GM18951 (cell line): Measurements from ENCODE around the gene THBD.
"Not testable (repeated sequence)": the region's sequence is repeated elsewhere in the genome, so short reads cannot be mapped to it uniquely, and the experiment has no call there.

Experiments
- POLR2A ChIP-seq: IDR thresholded peaks from 4 replicates; pipeline ENCODE4 v1.6.1; 2011; ENCODE audit warnings: mild to moderate bottlenecking; ENCODE audit not compliant: insufficient read length, insufficient read depth; ENCODE audit errors: extremely low read depth
- in situ Hi-C: fragments of 300-500 bp; cut with MboI; formaldehyde crosslinking; loops from one replicate; pipeline ENCODE4 v1.12.0; 2022; ENCODE audit warnings: low sequenced_read_pairs, mixed read lengths, inconsistent platforms; ENCODE audit not compliant: unreplicated experiment

THBD gene

DNA sequence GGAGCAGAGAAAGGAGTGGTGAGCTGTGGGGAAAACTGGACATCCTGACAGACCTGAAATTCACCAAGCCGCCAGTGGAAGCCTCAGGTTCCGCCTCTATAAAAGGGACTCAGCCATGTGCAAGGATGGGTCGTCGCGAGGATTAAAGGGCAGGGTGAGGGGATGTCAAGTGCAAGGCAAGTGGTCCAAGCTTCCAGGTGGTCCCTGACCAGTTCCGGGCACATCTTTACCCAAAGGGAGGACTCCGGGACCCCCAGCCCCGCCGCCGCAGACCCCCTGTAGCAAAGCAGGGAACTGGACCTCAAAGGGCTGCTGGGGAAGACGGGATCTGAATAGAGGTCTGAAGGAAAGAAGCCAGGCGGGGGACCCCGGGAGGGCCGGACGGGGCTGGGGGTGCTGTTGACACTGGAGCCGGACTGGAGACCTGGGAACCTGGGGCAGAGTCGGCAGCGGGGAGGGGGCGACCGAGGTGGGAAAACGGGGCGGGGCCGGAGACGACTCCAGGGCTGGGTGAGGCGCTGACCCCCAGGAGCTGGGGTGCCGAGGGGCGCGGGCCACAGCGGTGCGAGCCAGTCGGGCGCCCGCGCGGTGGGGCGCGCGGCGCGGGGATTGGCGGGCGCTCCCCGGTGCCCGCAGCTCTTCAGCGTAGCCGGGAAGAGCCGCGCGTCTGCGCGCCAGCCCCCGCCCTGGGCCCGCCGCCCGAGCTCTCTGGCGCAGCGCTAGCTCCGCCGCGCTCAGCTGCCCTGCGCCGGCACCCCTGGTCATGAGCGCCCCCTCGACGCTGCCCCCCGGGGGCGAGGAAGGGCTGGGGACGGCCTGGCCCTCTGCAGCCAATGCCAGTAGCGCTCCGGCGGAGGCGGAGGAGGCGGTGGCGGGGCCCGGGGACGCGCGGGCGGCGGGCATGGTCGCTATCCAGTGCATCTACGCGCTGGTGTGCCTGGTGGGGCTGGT lies 14.5 kb downstream of the THBD start, which contains the start of gene SSTR4:
TSS of gene SSTR4 (plus strand) at position 592 of the 951 bp plus-strand sequence. CDS start at position 764, 172 bp downstream.
- in situ Hi-C loops = no loop called here
- TF ChIP-seq POLR2A = no peak

DNA sequence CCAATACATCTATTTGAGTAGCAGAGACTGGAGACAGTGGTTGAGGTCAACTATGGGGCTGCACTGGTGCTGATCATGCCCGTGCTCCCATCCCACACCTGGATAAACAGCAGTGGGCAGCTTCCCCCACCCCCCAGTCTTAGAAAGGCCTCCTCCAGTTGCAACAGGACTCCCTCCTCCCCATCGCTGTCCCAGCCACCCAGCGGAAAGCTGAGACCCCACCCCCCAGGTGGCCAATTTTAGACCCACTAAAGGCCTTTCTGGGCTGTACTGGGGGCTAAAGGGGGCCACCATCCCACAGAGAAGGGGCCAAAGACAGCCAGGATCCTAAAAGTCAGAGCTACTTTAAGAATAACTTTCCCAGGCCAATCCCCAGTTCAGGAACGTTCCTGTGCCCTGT lies 15.6 kb downstream of the THBD start:
- no peak for TF ChIP-seq POLR2A
- in situ Hi-C loops = no loop called here

- no peak for TF ChIP-seq POLR2A
- in situ Hi-C loops = no loop called here
Measured at GRCh38 chr20:23032750-23033078, 16.8 kb downstream of the THBD start.

GRCh38 chr20:23032056-23032749 lies 17.3 kb downstream of the THBD start:
- in situ Hi-C loops = no loop called here
- no peak for TF ChIP-seq POLR2A

- TF ChIP-seq POLR2A = no peak
- in situ Hi-C loops = no loop called here
Measured at GRCh38 chr20:23031346-23031745, 18.1 kb downstream of the THBD start.

DNA sequence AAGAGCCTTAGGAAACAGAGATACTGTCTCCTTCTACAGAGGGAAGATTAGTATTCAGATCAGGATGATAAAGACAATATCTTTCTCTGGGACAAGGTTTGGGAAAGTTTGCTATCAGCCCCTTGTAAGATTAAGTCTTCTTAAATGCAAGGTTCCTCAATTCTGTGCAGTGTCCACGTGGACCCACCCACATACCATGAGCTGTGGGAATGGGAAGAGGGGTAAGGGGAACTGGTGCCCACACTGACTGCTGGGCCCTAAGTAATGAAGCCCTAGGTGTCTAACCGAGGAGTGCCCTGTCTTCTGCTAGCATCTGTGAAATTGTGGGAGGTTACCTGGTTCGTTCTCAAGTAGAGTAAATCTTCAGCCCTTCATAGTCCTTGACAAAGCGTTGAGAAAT lies 20.1 kb downstream of the THBD start:
- TF ChIP-seq POLR2A = no peak
- in situ Hi-C loops = no loop called here

GRCh38 chr20:23028392-23028791 lies 21.1 kb downstream of the THBD start:
- no peak for TF ChIP-seq POLR2A
- in situ Hi-C loops = no loop called here

GRCh38 chr20:23027721-23028120 lies 21.8 kb downstream of the THBD start:
- in situ Hi-C loops = no loop called here
- no peak for TF ChIP-seq POLR2A

GRCh38 chr20:23025503-23025902 lies 24.0 kb downstream of the THBD start:
- in situ Hi-C loops = not testable (repeated sequence)

DNA sequence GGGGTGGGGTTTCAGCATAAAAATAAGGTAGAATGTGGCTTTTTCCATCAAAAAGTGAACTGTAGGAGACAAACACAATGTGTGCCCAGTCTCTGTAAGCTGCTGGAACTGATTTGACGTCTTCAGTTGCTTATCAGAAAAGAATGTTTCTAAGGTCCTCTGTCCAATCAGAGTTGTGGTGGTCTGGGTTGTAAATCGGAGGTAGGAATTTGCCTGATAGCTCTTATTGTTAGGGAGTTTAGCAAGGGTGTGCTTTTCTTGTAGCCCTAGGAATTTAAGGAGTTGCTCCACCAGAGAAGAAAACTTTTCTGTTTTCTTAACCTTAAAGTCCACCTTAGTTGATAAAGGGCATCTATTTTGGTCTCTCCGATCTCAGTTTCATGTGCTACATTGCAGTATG lies 24.8 kb downstream of the THBD start:
- TF ChIP-seq POLR2A = no peak
- in situ Hi-C loops = no loop called here

DNA sequence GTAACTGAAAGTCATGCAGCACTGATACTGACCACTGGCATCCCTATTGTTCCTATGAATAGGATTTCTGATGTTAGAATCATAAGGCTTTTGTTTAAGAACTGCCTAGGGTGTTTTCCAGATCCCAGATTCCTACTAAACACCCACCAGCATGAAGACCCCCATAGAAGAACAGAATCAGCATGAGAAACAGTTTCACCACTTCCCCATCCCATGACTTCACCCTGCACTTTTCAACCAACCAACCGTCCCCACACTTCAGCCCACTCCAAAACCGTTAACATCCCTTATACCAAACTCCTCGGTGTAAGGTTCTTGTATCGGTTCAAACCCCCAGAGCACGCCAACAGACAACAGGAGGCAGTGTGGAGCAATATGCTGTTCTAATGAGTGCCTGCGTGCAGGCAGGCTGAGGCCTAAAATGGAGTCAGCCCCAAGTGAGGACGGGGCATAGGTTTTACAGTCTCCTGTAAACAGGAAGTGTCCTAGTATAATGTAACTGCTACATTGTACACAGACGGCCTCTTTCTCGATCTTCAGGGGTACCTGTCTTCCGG lies 25.8 kb downstream of the THBD start:
- TF ChIP-seq POLR2A = no peak
- in situ Hi-C loops = no loop called here

- TF ChIP-seq POLR2A = no peak
- in situ Hi-C loops = no loop called here
Measured at GRCh38 chr20:23022849-23023248, 26.6 kb downstream of the THBD start.

- in situ Hi-C loops = no loop called here
Measured at GRCh38 chr20:23021951-23022350, 27.5 kb downstream of the THBD start.

DNA sequence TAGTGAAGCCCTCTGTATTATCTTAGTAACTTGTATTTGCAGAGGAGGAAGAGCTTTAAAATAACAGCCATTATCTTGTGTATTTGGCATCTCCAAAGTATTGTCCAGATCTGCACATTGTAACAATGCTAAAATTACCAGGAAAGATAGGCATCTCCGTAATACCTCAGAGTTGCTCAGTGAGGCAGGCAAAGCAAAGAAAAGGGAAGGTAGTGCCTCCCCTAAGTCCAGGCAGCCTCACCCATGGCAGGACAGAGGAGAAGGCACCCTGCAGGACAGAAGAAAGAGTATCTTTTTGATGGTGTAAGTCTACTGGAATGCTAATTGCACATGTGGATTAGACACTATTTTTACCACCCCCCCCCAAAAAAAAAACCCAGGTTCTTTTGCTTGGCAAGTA lies 27.9 kb downstream of the THBD start:
- in situ Hi-C loops = no loop called here
- TF ChIP-seq POLR2A = no peak

More at GRCh38 chr20:23021951-23022350, 27.5 kb downstream of the THBD start:
- no peak for TF ChIP-seq POLR2A
